ENCODE results near the gene ITGBL1. TPM values are rescaled to one million over a fixed set of nuclear protein-coding genes. Genes with fewer than 3 reads are reported as not detected.

ITGBL1 gene
- total RNA-seq, 1 experiment from 2014 or later, result 0.22 TPM

- H3K27me3 Mint-ChIP-seq (ENCODE audit: low read depth), result no peaks in the 10 kb centered on the region
- ChIA-PET CTCF (no interaction called here), POLR2A (no interaction called here)
- no peak for DNase-seq (ENCODE audit: low spot score)
- ATAC-seq, result no peak
- no peak overlapping the region for H3K27ac Mint-ChIP-seq
- H3K4me3 Mint-ChIP-seq, result no peak overlapping the region
- peaks cover 5% of the 10 kb centered on the region for H3K9me3 Mint-ChIP-seq
- no peaks in the 10 kb centered on the region for H3K36me3 Mint-ChIP-seq
- no peak for TF ChIP-seq SOX15 (CRISPR knock-in tag; IDR thresholded peaks at IDR 0.05)
- no peak for TF ChIP-seq RORB (CRISPR knock-in tag; IDR thresholded peaks at IDR 0.05)
- no peak for TF ChIP-seq MAX (CRISPR knock-in tag; IDR thresholded peaks at IDR 0.05)
- no peak for TF ChIP-seq ZNF232 (CRISPR knock-in tag; IDR thresholded peaks at IDR 0.05)
- no peak for TF ChIP-seq USF2 (CRISPR knock-in tag; IDR thresholded peaks at IDR 0.05)
- TF ChIP-seq ATF2 (CRISPR knock-in tag; IDR thresholded peaks at IDR 0.05; ENCODE audit: borderline replicate concordance, low read depth), result no peak
- no peak for TF ChIP-seq NR2C2 (CRISPR knock-in tag; IDR thresholded peaks at IDR 0.05)
- TF ChIP-seq OVOL2 (CRISPR knock-in tag; IDR thresholded peaks at IDR 0.05; ENCODE audit: borderline replicate concordance), result no peak
- no peak for TF ChIP-seq EMX1 (CRISPR knock-in tag; IDR thresholded peaks at IDR 0.05)
- TF ChIP-seq PREB (CRISPR knock-in tag; IDR thresholded peaks at IDR 0.05; ENCODE audit: borderline replicate concordance), result no peak
- no peak for TF ChIP-seq TEAD1 (CRISPR knock-in tag; IDR thresholded peaks at IDR 0.05)
- TF ChIP-seq MLX (CRISPR knock-in tag; IDR thresholded peaks at IDR 0.05), result no peak
- H3K4me1 Mint-ChIP-seq, result no peaks in the 10 kb centered on the region
Observed at GRCh38 chr13:101728021-101728420, 275.5 kb downstream of the ITGBL1 start.

- POLR2A ChIA-PET, result no interaction called here
- no peaks in the 10 kb centered on the region for H3K36me3 Mint-ChIP-seq
- H3K27ac Mint-ChIP-seq, result no peak overlapping the region
- H3K4me3 Mint-ChIP-seq, result no peak overlapping the region
- peaks cover 5% of the 10 kb centered on the region for H3K9me3 Mint-ChIP-seq
- DNase-seq (ENCODE audit: low spot score) (no peak), ATAC-seq (no peak)
- H3K27me3 Mint-ChIP-seq (ENCODE audit: low read depth), result no peaks in the 10 kb centered on the region
- CTCF ChIA-PET, result no interaction called here
- H3K4me1 Mint-ChIP-seq, result no peaks in the 10 kb centered on the region
- TF ChIP-seq TP53 (CRISPR knock-in tag; IDR thresholded peaks at IDR 0.05) (no peak), ATF2 (CRISPR knock-in tag; IDR thresholded peaks at IDR 0.05; ENCODE audit: borderline replicate concordance, low read depth) (no peak), FOXK1 (CRISPR knock-in tag; IDR thresholded peaks at IDR 0.05) (no peak), ATF6 (CRISPR knock-in tag; IDR thresholded peaks at IDR 0.05) (no peak), MLX (CRISPR knock-in tag; IDR thresholded peaks at IDR 0.05) (no peak), CDX4 (CRISPR knock-in tag; IDR thresholded peaks at IDR 0.05; ENCODE audit: borderline replicate concordance) (no peak), CTCF (IDR thresholded peaks at IDR 0.05) (no peak), ZNF121 (CRISPR knock-in tag; IDR thresholded peaks at IDR 0.05) (no peak), ZNF425 (CRISPR knock-in tag; conservative IDR thresholded peaks at IDR 0.05) (no peak), ERG (CRISPR knock-in tag; IDR thresholded peaks at IDR 0.05) (no peak)
Observed at GRCh38 chr13:101728615-101729014, 276.1 kb downstream of the ITGBL1 start.
